Measurements from ENCODE around the gene CORO2B.

Gene CORO2B, protein sequence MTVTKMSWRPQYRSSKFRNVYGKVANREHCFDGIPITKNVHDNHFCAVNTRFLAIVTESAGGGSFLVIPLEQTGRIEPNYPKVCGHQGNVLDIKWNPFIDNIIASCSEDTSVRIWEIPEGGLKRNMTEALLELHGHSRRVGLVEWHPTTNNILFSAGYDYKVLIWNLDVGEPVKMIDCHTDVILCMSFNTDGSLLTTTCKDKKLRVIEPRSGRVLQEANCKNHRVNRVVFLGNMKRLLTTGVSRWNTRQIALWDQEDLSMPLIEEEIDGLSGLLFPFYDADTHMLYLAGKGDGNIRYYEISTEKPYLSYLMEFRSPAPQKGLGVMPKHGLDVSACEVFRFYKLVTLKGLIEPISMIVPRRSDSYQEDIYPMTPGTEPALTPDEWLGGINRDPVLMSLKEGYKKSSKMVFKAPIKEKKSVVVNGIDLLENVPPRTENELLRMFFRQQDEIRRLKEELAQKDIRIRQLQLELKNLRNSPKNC

DNA sequence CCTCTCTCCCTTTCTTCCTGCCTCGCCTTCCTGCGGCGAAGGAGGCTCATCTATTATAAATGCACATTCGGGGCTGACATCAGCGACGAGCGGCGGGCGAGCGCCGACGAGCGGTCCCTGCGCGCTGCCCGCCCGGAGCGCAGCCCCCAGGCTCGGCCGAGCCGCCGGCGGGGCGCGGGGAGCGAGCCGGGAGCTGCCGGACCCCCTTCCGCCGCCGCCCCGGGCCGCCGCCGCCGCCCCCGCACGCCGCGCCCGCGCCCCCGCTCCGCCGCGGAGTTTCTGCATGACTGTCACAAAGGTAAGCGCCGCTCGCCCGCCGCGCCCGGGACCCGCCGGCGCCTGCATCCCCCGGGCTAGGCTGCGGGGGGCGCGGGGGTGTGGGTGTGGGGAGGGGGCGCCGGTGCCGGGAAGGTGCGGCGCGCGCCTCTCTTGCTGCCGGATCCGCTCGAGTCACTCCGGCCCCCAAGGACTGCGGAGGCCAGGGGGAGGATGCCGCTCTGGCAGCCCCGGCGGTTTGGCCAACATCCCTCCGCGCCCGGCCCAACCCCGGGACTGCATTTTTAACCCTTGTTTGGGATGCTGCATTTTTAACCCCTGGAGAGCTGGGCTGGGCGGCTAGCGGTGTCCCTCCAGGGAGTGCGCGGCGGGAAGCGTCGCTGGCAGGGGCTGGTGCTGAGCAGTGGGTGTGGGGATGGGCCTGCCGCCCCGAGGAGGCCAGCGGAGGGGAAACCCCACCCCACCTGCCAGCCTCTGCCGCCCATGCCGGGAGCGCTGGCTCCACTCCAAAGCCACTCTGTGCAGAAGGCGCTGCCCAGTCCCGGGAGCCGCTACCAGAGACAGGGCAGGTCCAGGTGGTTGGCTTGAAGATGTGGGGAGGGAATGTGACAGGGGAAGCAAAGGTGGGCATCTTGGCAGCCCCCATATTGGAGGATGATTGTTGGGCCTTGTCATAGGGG is at the start of gene CORO2B:
Gene CORO2B, plus strand, starts transcription at position 14 of the 956 bp plus-strand sequence. Its CDS starts 270 bp downstream, at position 284.
- peak; percentile 16 for DNase-seq

DNA sequence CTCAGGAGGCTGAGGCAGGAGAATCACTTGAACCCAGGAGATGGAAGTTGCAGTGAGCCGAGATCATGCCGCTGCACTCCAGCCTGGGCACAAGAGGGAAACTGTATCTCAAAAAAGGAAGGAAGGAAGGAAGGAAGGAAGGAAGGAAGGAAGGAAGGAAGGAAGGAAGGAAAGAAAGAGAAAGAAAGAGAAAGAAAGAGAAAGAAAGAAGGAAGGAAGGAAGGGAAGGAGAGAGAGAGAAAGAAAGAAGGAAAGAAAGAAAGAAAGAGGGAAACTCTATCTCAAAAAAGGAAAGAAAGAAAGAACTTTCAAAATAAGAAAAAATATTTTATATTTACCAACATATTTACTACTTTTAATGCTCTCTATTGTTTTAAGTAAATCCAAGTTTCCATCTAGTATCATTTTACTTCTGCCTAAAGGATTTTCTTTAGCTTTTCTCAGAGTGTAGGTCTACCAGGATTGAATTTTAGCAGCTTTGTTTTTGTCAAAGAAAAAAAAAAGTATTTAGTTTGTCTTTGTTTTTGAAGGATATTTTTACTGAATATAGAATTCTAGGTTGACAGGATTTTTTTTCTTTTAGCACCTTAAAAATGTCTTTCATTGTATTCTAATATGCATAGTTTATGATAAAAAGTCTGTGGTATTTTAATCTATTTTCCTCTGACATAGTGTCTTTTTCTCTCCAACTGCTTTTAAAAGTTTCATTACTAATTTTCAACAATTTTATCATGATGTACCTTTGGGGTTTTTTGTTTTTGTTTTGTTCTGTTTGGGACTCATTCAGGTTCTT is 47.2 kb upstream of the CORO2B start:
- DNase-seq, result no peak

DNA sequence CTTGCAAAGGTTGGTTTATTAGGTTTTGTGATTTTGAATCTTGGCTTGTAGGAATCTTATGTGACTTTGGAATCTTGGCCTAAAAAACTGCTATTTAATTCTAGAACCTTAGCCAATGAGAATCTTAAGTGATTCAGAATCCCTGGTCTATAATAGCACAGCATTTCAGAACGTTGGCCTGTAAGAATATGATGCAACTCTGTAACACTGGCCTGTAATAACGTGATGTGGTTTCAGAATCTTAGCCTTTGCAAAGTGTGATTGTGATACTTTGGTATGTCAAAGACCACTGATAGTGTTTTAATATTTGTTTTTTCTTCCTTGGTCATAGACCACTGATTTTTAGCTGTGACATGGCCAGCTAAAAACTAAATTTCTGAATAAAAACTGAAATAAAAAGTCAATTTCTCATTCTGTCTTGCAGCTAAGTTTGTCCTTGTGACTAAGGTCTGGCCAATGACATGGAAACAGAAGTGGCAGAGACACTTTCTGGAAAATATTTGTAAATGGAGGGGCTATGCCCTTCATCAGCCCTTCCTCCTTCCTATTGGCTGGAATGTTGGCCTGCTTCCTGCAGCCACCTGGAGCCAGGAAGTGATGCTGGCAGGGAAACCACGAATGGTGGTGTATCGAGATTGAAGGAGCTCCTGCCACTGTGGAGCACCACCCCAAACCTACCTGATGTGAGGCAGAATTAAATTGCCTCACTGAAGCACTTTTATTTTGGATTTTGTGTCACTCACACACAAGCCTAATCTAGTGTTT is 42.3 kb upstream of the CORO2B start:
- DNase-seq, result no peak

DNA sequence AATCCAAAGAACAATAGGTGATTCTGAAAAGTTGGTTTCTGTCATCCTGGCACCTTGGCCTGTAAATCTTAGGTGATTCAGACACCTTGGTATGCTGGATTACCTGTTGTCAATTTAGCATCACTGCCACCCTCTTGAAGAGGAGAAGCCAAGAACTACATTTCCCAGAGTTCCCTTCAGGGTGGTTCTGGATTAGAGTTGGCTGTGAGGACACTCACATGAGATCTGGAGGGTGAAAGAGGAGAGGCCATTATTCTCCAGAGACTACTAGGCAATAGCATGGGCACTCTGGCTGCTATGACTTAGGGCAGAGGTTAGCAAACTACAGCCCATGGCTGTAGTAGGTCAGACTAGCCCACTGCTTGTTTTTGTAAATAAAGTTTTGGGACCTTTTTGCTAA is 41.7 kb upstream of the CORO2B start:
- no peak for DNase-seq

DNA sequence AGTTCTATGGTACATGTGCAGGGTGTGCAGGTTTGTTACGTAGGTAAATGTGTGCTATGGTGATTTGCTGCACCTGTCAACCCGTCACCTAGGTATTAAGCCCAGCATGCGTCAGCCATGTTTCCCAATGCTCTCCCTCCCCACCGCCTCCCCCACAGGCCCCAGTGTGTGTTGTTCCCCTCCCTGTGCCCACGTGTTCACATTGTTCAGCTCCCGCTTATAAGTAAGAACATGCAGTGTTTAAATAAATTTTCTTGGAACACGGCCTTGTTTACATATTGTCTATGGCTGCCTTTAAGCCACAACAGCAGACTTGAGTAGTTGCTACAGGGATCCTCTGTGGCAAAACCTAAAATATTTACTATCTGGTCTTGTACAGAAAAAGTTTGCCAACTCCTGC is 41.3 kb upstream of the CORO2B start:
- DNase-seq, result no peak

DNA sequence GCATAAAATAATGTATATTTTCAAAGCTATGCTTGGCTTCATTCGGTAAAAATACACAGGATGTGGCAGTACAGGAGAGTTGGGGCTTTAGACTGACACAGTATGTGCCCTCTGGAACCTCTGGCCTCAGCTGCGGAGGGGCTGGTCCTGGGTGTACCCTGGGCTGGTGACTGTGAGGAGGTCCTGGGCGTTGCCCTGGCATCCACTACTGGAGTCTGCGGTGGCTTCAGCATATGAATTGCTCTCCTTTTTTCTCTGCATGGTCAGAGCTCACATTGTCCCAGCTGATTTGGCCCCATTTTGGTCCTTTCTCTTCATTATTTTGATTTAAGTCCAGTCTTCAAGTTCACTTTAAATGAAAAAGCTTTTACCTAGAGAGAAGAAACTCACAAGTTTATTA is 40.5 kb upstream of the CORO2B start:
- DNase-seq, result no peak

DNA sequence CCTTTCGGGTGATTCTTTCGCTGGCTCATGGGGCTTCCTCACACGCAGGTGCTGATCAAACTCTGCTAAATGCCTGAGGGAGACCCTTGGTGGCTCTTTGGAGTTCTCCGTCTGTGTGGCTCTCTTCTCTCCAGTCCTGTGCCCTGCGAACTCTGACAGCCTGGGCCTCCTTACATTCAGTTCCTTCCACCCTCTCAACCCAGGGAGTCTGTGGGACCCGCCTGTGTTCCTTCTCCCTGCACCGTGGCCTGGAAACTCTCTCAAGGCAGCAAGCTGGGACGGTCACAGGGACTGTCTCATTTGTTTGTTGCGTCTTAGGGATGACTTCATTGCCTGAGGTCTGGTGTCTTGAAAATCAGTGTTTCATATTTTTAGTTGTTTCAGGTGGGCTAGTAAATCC is 37.0 kb upstream of the CORO2B start:
- DNase-seq, result no peak

DNA sequence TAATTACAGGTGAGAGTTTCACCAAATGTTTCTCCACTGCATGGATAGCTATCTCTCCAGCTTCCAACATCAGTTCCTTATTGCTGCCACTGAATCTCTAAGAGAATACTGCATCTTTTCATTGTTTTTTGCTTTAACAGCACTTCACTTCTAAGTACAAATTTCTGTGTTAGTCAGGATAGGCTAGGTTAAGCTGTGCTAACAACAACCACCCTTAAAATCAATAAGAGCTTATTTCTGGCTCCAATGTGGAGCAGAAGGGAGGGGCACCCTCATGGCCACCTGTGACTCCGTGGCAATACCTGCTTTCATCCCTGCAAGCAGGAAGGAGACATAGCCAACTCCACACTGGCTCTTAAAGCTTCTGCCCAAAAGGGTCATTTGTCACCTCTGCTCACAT is 36.4 kb upstream of the CORO2B start:
- no peak for DNase-seq

DNA sequence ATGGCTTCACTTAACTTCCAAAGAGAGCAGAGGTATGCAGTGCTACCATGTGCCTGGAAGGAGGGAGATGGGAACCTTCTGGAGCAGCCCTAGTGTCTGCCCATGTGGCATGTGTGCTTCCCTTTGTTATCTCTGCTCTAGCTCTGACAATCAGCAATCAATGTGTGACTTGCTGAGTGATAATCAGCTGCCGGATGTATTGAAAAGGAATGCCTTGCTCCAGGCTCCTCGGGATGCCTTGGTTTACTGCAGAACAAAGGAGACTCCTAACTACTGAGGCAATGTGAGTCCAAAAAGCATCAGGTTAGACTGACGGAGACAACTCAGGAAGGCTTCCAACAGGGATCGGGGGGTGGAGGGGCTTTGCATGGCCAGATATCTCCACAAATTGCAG is 36.0 kb upstream of the CORO2B start:
- no peak for DNase-seq

DNA sequence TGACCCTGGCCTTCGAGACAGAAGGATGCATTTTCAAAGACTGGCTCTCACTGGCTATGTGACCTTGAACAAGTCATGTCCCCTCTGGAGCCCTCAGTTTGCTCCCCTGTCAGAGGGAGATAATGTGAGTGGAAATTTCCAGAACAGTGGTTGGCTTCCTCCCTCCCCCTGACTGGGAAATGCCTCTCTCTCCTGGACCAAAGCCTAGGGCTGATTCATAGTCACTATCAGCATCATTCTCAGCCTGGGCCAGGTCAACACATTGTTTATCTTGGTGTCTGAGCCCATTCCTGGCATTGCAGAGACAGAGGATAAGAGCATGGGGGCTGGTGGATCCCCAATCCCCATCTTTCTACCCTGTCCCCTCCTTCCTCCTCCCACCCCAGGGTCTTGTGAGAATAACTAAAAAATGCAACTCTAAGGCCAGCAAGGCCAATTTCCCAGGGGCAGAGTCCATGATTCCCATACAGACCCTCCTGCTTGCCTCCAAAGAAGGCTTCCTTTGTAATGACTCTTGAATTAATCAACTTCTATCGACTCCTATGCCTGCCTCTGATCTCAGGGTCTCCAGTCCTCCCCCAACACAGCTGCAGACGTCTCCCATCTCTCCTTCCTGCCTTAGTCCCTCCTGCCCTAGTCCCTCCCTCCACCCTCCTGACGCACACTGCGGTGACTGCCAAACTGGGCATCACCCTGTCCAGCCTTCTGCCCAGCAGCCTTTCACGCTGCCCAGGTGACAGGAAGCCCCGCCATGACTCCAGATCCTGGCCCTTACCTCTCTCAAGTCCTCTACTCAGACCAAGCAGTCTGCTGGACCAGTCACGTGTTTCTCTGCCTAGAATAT is 35.4 kb upstream of the CORO2B start:
- no peak for DNase-seq

DNA sequence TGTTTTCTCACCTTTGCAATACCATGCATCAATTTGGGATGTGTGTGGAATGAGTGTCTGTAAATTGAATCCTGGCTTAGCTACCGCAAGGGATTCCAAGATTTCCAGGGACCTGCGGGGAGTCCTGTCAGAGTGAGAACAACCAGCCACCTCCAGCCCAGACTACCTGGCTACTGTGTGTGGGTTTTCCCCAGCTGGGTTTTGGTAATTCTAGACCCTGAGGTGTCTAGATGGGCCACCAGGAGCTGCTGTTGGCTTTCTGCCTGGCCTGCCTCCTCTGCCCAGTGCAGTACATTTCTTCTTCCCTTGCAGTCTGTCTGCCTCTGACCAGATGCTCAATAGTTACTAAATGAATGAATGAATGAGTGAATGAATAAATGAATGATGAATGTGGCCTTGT is 32.5 kb upstream of the CORO2B start:
- no peak for DNase-seq

DNA sequence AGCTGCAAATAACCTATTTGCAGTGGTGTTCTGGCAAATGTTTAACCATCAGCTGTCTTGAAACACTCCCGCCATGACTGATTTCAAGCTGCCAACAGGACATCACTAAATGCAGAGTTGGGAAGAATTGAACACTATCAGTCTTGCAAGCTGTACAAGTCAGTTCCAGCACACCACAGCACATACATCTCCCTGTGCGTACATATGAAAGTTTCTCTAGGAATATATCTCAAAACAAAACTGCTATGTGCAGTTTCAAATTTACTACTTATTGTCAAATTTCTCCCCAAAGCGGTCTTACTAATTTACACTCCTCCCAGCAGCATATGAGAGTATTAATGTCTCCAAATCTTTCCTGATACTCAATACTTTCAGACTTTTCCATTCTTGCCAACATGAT is 30.4 kb upstream of the CORO2B start:
- DNase-seq, result no peak

DNA sequence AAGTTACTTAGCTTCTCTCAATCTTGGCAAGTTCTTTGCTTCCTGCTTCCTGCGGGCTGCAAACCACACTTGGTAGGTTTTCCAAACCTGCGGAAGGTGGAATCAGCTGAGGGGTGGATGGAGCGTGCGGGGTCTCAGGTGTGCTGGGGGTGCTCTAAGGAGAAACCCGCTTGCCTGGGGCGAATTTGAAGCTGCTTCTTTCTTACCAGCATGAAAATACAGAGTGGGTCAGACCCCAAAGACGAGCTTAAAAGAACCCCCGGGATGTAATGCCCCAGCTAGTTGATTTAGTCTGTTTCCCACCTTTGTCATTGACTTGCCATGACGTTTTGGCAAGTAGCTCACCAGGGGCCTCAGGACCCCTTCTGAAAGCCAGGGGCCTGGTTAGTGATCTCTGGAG is 28.8 kb upstream of the CORO2B start:
- DNase-seq, result no peak

DNA sequence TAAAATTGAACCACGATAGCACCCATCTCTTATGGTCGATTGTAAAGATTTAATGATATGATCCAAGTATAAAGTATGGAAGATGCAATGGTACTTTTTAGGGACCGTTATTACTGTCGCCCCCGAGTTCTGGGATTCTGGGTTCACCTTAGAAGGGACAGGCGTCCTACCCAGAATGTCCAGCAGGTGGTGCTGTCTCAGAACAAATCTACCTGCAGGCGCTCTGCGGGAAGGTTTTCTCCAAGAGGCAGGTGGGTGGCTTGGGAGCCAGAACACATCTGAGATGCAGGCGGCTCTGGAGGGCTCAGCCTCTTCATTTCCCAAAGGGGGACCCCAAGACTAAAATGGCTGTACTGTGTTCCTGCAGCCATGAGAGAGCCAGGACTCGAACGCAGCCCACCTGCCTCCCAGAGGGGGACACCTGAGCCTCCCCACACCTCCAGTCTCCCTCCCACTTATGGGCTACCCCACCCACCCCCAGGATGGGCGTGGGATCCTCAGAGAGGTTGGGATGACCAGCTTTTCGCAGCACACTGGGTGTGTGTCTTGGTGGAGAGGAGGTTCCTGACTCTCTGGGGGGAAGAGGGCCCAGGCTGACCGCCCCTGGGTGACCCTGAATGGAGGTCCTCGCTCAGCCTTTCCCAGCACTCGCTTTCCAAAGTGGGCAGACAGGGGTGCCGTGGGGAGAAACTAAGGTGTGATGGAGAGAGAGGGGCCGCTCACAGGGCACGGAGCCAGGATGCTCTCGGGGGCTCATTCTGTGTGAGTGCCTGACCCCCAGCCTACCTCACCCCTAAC is 28.1 kb upstream of the CORO2B start:
- DNase-seq, result peak; percentile 77

DNA sequence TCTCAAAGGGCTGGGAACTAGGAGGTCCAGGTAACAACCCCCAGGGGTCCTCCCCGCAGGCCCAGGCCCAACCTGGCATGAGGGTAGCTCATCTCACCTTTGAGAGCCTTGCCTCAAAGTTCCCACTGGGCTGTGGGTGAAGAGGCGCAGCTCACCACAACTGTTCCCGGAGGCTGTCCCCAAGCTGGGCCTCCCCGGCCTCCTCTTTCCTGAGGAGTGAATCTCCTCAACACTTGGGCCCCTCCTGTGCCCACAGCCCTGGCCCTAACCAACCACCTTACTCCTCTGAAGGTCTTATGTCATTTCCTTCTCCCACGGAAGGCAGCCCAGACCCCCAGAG is 27.5 kb upstream of the CORO2B start:
- no peak for DNase-seq

DNA sequence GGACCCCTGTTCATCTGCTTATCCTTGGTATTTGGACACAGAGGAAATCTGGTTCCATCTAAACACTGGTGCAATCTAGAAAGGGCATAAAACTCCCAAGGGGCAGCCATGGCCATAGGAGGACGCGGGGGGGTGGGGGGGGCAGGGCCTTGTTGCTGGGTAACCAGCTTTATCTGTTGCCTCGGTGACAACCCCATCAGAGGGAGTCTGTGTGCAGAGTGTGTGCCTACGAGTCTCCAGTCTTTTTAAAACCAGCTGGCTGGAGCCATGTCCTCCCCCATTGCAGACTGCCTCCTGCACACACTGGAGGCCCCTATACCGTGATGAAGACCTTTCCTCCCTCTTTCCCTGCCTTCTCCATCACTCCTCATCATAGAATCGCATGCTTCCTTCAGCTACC is 26.4 kb upstream of the CORO2B start:
- no peak for DNase-seq

DNA sequence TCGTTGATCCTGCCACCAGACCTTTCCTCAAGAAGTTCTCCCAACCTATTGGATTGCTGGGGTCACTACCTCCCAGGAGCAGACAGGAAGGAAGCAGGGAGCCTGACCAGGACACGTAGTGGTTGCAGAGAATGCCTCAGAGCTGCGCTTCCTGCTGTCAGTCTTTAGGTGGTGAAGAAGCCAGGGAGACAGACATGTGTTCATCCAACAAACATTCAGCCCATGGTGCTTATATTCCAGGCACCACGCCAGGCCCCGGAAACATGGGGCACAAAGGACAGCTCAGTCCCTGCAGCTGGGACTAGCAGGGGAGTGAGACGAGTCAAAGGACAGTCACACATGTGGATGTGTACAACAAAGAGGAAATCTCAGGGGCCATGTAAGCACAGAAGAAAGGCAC is 26.0 kb upstream of the CORO2B start:
- no peak for DNase-seq

DNA sequence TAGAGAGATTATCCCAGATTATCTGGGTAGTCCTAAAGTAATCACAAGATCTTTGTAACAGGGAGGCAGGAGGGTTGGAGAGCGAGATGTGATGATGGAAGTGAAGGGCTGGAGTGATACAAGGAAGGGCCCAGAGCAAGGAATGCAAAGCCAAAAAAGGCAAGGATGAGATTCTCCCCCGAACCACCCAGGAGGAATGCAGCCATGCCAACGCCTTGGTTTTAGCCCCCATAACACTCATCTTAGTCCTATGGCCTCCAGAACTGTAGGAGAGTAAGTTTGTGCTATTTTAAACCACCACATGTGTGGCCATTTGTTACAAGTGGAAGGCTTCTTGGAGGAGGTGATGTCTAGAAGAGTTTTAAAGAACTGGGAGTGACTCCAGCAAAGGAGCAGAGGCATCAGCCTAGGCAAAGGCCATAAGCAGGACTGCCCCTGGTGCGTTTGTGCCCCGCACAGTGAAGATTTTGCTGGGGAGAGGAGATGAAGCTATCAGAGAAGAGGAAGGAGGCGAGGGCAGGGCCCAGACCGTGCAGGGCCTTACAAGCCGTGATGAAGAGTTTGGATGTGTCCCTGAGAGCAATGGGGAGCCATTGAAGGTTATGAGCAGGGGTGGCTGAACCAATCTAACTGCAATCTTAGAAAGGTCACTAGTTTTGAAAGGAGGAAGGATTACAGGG is 25.3 kb upstream of the CORO2B start:
- no peak for DNase-seq

DNA sequence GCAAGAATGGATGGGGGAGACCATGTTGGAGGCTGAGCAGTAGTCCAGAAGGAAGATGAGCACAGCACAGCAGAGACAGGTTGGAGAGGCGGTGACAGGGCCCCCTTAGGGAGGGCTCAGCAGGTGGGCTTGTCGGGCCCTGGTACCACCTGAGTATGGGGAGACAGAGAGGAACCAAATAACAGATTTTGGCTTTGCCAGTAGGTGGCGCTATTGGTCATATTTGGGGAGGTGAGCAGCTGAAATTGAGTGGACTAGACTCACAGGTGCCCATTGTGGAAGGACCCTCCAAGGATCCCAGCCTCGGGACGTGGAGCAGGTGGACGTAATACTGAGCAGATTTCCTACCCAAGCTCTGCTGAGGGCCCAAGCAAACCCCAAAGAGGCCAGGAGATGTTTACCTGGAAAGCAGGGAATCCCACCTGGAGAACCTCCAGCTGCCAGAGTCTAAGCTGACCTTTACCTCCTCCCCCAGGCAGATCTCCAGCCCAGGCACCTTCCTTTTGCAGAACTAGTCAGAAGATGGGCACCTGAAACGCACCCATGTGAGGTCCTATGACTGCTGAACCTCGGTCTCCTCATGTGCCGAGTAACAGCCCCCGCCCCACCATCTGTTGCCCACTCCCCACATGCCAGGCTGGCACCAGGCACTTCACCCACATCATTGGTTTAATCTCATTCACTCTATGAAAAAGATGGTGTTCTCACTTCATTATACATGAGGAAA is 24.6 kb upstream of the CORO2B start:
- peak; percentile 58 for DNase-seq

All from activated naive CD4-positive, alpha-beta T cell treated with Interleukin-2 at 50 U/mL for 16 hours (primary cell).